ENCODE data around the gene BABAM2.
"Not testable (repeated sequence)": the region's sequence is repeated elsewhere in the genome, so short reads cannot be mapped to it uniquely, and the experiment has no call there.

The BABAM2 gene

DNA sequence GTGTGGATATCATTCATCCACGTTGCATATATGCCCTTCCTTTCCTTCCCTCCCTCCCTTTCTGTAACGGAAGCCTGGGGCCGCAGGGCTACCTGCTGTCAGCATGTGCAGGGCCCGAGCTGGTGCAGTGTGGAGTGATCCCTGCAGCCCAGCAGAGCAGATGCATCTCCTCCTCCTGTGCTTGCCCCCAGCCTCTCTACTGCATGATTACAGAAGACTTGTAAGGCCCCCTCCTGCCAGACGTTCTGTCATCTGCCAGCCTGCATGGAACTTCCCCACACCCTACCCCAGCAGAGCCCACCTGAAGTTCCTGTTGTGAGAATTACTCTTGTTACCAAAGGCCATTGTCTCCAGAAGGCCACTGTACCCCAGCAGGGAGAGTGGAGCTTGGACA, 434.6 kb downstream of the BABAM2 start:
- no peak for FAIRE-seq

DNA sequence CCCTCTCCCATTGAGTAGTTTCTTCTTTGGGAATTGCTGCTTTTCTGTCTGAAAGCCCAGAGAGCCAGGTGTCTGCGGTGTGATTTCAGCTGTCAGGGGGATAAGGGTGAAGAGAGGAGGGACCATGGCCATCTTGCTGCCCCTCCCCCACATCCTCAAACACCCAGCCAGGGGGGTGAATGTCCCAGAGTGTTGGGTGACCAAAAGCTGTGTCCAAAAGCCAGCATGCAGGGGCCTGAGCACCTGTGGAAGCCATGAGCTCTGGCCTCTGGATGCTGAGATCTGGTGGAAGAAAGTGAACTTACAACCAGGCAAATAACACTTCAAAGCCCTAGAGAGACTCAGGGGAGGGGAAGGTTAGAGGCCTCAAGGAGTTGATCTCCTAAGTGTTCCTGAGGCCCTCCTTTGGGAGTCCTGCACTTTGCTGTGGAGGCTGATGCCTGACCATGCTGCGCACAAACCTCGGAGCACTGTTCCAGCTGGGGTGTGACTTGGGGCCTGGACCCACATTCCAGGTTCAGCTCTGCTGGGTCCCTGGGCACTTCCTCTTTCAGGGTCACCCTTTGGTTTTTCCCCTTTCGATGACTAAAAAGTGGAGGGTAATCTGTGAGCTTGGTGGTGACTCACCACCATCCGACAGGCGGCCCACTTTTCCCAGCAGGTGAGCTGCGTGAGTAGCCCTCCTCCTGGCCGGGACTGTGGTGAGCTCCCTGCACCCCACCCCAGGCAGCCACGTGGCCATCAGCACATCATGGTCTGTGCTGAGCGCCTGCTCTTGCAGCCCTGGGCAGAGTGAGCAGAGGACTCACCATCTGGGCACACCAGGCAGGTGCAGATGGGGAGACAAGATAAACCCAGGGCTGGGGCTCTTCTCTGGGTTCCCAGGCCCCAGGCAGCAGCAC, 435.3 kb downstream of the BABAM2 start:
- FAIRE-seq: no peak

DNA sequence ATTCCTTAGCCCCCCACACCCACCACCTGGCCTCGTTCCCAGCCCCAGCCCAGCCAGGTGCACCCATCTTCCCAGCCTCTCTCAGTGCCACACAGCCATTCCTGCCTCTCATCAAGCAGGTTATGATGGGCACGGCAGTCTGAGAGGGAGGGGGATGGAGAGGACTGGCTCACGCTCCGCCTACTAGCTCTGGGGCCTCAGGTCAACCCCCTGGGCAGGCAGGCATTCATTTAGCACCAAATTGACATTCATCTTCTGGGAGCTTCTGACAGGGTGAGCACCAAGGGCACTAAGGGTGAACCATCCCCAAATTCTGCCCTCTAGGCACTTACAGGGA, 435.9 kb downstream of the BABAM2 start:
- no peak for FAIRE-seq

DNA sequence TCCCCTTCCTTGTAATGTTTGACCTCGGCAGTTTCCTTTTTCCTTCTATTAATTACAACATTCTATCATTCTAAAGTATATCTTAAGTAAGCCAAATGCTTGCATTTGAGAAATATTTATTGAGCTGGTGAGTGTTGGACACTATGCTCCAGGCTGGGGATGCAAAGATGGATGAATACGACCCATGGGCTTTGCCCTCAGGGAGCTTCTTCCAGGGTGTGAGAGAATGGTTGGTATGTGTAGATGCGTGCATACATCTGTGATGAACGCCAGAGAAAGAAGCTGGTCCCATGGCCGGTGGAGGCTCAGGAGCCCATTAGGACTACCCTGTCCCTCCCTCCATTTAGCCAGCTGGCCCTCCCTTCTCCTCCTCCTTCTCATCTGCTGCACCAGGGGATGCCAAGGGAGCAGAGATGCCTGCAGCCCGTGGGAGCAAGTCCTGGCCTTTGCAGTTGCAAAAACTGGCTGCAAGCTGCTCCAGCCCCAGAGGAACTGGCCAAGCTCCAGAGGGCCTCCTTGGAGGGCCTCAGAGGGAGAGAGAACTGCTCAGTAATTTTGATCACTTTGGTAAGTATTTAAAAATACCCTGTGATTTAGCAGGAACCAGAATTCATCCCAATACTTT, 436.5 kb downstream of the BABAM2 start:
- no peak for FAIRE-seq

DNA sequence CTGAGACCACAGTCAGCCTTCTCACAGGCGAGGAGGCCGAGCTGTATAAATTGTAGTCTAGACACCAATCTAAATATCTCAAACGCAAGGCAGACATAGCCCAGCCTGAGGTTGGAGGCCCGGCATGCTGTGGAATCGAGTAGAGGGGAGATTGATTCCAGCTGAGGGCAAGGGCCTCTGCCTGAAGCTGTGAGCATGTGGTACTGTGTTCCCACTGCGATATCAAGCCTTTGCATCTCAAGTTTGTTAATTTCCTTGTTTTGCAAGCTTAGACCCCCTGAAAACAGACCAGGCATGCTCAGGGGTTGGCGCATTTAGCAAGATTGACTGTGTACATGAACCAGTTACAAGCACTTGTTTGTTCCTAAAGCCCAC, 437.0 kb downstream of the BABAM2 start:
- FAIRE-seq: no peak

DNA sequence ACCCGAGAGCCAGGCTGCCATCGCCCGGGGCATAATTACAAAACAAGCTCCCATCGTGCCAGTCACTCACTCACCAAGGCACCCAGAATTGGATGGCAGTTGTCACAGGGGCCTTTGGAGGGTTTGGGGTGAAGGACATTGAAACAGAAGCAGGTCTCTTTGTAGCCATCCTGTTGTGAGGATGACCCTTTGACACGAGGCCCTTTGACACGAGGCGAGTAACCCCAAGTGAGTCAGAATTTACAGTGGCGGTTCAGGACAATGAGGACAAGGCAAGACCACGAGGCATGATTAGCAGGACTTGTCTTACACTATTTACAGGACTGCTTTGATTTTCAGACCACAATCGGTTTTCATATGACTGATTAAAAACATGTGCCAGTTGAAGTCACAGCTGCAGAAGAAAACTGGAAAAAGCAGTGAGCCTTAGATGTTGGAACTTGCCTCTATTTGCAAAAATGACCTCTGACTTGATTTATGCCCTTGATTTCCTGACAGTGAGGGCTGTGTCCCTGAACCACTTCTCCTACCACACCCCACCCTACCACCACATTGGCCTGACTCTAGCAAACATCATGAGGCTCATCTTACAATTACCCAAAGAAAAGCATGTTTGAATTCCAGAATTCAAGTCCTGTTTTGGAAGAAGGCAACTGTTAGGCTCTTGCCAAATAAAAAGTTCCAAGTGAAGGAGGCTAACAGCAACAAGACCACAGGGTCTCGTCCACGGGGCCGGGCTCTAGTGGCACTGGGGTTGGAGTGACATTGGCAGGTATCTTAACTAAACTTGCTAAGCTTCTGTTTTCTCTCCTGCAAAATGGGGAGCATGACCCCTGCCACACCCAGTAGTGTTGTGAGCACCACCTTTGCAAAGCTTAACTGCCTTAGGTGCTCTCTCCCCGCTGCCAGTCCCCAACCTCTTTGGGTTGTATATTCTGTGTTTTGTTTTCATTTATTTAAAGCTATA, 437.7 kb downstream of the BABAM2 start:
- FAIRE-seq: no peak

DNA sequence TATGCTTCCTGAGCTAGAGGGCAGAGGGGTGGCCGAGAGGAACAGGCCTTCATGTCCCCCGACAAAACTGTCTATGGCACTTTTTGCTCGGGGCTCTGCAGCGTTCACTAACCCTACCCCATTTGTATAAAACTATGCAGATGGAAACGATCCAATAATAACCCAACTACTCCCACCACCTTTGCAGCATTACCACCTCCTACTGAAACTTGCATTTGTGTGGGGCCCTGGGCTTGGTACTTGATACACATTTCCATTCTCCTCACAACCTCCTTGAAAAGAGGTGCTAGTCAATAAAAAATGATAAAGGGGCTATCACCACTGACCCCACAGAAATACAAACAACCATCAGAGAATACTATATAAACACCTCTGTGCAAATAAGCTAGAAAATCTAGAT, 438.7 kb downstream of the BABAM2 start:
- no peak for FAIRE-seq

DNA sequence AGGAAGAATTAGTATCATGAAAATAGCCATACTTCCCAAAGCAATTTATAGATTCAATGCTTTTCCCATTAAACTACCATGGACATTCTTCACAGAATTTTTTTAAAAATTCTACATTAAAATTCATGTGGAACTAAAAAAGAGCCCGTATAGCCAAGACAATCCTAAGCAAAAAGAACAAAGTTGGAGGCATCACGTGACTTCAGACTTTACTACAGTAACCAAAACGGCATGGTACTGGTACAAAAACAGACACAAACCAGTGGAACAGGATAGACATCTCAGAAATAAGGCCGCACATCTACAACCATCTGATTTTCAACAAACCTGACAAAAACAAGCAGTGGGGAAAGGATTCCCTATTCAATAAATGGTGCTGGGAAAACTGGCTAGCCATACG, 440.2 kb downstream of the BABAM2 start:
- not testable (repeated sequence) for FAIRE-seq

DNA sequence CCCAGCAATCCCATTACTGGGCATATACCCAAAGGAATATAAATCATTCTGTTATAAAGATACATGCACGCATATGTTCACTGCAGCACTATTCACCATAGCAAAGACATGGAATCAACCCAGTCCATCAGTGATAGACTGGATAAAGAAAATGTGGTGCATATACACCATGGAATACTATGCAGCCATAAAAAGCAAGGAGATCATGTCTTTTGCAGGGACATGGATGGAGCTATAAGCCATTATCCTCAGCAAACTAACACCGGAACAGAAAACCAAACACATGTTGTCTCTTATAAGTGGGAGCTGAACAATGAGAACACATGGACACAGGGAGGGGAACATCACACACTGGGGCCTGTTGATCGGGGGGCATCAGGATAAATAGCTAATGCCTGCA, 441.3 kb downstream of the BABAM2 start:
- FAIRE-seq: not testable (repeated sequence)

DNA sequence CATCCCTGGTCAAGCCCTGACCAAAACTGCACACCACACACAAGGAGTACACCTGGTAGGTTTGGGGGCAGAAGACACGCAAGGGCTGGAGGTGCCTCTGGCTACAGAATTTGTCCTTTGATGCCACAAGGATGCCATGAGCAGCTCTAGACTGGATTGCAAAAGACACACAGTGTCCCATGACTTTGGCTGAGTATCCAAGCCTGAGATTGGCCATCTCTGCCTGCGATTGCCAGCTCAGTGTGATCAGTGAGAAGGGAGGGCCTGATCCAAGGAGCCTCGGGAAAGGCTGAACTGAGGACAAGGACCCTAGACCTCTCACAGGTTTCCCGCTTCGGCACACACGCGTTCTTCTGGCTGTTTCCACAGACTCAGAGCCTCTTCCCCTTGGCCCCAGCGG, 442.2 kb downstream of the BABAM2 start:
- no peak for FAIRE-seq

DNA sequence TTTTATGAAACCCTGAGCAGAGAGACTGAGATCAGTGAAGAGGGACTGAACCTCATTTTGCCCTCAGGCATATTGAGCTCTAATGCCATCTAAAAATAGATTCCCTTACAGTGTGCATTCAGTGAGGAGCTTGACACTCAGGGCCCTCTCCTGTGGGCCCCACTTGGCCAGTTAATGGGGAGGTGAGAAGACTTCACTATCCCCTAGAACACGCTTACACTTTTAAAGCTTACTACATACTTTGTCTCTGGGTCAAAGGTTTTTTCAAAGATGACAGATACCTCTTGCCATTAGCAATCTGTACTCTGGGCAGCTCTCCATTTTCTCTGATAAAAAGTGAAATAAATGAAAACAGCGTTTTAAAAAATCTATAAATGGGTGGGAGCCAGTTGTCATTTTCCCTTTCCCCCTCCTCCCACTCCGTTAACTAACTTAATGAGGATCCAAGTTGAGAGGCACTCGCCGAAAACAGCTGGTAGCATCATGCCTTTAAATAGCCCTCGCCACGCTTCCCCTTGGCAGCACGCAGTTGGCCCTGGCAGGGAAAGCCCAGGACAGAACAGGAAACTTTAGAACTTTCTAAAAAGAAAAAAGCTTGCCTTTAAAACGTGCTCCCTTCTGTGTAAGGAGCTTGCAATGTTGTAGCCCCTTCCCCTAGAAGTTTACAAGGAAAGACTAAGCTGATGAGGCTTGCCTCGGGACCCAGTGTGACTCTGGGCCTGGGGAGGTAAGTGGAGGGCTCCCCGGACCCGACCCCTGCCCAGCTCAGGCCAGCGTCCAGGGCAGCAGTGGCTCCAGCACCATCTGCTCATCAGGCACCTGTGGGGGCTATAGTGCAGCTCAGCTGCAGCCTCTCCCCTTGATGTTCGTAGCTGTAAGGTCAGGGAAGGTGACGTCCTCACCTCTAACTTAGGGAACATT, 443.3 kb downstream of the BABAM2 start:
- FAIRE-seq: no peak

DNA sequence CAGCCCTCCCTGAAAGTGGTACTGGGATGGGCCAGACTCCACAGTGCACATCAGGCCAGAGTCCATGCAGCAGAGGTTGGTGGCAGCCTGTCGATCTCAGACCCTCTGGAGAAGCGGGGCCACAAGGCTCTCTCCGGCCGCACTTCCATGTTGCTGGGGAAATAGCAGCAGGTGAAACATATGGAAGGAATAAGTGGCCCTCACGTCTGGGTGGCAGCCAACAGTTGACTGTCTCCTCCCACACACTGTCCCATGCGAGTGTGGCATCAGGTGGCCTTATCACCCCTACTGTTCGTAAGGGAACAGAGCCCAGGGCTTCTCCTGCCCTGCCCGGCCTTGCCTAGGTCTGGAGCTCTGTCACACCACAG, 444.0 kb downstream of the BABAM2 start:
- FAIRE-seq: no peak

DNA sequence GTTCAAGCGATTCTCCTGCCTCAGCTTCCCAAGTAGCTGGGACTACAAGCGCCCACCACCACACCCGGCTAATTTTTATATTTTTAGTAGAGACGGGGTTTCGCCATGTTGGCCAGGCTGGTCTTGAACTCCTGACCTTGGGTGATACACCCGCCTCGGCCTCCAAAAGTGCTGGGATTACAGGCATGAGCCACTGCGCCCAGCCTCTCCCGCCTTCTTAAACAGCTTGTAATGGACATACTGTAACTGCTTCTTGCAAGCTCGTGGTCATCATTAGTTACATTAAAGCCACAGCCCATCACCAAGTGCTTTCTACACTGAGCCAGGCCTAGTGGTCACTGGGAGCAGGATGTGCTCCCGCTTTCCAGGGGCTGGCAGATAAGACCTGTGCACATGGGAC, 444.7 kb downstream of the BABAM2 start:
- FAIRE-seq: not testable (repeated sequence)

DNA sequence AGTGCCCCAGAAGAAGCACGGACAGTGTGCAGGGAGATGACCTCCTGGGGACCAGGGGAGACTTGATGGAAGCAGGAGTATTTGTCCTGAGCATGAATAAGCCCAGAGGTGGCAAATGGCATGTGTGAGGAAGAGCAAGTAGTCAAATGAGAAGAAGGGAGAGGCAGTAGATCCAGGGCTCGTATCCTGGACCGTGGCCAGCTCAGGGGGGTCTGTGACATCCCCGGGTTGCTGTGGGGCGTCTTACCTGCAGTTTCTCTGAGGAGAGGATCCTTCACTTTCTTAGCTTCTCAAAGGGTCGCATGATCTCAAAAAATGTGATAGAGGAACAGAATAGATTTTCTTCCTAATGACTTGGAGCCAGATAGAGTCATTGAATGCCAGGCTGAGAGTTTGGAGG, 445.1 kb downstream of the BABAM2 start:
- no peak for FAIRE-seq

DNA sequence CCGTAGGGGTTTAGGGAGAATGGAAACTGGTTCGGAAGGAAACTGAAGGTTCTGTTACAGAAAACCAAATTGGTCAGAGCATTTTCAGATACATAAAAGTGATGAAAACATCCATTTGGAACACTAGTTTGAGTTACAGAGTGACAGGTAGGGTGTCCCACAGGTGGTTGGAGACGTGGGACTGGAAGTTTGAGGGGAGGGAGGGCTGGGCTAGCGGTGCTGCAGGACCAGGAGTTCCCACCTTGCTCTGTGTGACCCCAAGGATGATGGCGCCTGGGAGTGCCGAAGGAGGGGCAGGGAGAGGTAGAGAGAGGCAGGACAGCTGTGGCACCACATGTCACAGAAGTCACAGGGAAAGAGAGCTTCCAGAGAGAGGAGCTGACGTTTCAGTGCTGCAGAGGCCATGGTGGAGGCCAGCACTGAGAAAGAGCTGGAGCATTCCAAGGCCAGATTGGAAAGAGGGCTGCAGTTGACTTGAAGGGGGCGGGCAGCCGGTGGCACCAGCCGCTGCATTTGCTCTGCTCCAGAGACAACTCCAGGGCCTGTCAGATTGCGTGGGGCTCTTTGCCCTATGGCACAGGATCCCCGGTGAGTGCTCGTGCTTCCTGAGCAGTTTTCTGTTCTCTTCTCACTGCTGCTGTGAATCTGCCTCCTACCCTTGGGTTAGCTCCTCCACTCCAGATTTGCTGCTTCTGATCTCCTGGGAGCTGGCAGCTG, 445.9 kb downstream of the BABAM2 start:
- no peak for FAIRE-seq

DNA sequence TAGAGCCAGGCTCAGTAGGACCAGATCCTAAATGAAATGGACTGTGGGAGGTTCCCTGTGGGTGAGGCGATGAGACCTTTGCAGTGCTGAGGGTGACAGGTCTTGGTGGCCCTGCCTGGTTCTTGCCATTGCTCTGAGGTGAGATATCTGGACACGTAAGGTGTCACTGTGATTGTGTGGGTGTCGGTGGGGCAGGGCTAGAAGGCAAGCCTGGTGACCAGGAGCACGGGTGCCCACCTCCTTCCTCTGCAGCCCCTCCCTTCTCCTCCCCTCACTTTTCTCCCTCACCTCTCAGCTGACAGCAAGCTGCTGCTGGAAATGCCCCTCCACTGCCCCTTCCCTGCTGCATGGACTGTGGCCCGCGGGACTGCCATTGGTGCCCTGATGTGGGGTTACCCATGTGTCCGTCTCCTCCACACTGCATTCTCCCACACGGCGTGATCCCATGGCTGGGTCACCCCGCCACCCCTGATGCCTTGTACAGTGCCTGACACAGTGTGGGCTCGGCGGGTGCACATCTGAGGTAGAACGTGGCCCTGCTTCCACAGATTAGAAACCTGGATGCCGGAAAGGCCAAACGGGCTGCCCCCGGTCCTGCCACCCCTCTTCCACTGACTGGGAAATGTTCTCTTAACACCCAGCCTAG, 446.6 kb downstream of the BABAM2 start:
- FAIRE-seq: no peak

DNA sequence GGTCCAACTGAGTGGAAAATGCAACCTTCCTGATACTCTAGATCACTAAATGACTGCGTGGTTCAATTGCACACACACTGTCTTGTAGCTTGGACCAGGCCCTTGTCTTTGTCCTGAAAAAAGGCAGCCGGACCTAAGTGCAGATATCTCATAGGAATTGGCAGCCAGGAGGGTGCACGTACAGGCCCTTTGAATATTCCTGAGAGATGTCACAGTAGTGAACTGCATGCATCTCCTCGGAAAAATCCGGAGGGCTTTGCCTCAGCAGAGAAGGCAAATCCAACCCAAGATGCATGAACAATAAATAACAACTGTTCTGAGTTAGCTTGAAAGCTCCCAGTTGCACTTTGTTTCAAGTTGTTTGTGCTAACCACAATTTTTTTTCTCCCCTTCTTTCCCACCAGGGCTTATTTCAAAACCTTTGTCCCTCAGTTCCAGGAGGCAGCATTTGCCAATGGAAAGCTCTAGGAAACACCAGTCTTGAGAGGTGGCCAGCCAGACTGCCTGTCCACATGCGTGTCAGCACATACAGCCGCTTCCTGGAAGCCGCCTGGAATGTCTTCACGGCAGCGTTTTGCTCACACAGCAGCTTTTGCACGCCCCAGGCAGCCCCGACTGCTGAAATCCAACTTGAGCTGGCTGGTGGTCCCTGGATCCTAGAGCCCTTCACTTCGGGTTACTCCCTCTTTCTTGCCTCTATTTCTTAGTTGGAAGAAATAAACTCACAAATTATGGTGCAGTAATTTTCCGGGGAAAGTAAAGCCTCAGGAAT, 447.7 kb downstream of the BABAM2 start:
- no peak for FAIRE-seq

DNA sequence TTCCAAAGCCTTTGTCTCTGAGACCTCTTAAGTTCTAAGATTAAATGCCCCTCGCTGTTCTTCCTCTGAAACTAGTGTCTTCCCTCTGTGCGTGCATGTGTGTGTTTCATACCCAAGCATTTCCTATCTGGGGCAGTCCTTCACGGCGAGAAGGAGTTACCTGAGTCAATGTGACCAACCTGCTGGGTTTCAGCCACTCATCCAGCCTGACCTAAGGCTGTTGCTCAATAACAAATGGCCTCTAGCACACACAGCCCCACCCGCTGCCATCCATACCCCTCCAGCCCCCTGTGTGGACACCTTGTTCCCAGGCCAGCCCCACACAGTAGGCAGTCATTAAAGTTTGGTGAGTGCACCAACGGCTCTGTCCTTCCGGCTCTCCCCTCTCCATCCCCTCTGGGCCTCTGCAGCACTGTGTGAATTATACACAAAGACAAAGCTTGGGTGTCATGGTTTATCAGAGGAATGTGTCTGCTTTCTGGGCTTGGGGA, 448.3 kb downstream of the BABAM2 start:
- no peak for FAIRE-seq

DNA sequence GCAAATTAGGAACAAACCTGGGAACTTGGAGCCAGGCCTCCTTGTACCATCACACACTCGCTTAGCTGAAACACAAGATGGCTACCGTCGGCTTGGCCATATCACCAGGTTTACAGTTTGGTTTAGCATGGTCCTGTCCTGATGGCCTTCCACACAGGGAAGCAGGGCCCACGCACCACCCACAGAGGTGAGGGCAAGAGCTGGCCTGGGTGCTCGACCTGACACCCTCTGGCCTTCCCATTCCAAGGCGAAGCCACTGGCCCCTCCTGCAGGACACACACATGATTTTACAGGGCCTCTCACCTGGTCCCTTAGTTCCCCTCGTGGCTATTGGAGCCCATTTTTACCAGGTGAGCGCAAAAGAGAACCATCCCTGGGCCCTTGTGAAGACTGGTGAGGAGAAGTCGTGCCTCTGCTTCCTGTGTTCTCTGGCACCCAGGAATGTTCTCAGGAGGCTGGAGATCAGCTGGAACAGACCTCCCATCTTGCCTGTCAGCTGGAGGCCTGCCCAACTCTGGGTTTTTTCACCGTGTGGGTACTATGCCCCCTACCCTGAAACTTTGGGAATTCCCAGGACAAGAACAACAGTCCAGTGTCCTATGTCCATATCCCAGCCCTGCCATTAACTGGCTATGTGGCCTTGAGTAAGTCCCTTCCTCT, 449.1 kb downstream of the BABAM2 start:
- FAIRE-seq: no peak

Measured in TTC549 (cell line).